Measurements from ENCODE around the gene HS1BP3.

DNA sequence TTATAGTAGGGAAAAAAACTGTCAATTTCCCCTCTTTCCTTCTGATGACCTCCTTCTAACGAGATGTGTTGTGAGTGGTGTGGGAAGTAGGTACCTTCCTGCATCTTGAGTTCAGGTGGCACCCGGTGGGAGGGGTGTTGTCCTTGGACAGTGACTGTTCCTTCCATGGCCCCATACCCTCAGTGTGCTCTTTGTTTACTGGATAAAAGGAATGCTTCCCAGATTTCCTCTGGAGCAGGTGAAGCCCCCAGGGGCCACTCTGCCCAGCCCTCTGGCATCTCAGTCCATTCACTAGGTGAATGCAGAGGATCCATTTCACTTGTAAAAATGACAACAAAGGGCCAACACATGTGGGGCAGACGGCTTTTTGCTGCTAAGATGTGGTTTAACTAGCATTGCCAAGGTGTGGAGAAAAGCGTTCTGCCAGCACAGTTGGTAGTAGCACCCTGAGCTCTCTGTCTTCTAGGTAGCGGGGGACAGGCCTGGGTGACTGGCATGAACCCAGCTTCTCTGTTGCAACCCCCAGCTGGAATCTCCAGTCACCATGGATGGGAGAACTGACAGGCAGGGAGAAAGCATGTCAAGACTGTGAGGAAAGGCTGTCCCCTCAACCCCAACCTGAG, 22.9 kb upstream of the HS1BP3 start:
- TF ChIP-seq, protein P1, sequence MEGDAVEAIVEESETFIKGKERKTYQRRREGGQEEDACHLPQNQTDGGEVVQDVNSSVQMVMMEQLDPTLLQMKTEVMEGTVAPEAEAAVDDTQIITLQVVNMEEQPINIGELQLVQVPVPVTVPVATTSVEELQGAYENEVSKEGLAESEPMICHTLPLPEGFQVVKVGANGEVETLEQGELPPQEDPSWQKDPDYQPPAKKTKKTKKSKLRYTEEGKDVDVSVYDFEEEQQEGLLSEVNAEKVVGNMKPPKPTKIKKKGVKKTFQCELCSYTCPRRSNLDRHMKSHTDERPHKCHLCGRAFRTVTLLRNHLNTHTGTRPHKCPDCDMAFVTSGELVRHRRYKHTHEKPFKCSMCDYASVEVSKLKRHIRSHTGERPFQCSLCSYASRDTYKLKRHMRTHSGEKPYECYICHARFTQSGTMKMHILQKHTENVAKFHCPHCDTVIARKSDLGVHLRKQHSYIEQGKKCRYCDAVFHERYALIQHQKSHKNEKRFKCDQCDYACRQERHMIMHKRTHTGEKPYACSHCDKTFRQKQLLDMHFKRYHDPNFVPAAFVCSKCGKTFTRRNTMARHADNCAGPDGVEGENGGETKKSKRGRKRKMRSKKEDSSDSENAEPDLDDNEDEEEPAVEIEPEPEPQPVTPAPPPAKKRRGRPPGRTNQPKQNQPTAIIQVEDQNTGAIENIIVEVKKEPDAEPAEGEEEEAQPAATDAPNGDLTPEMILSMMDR (IDR thresholded peaks at IDR 0.05) = no peak
- TF ChIP-seq POLR2AphosphoS5 (IDR thresholded peaks at IDR 0.05) (no peak), POLR2A (IDR thresholded peaks at IDR 0.05) (no peak)
